ENCODE measurements around the gene TMEM140.

DNA sequence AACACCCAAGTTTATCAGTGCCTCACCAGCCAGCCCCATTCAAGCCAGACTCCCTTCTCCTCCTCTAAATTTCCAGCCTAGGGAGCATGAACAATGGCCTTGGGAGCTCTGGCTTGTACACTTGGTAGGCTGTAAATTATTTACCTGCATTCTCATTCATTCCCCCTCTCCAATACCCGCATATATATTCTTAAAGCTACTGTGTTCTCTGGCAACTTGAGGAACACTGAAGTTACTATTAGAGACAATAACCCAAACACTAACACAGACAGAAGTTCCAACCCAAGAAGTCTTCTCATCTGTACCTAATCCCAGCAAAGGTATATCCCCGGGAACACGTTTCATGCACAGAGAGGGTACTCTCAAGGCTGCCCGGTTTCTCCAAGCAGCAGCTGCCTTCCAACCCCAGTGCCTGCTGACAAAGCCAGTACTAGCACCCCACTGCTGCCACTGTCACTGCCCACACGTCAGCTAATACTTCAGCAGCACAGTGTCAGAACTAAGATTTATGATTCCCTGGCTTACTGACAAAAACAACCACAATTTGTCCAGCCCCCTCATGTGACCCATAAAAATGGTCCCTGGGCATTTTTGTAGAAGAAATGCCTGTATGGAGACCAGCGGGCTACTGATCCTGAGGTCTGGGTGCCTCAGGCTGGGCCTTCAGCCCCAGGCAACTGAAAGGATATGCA lies 60.4 kb downstream of the TMEM140 start:
- TF ChIP-seq POU2F2 (IDR thresholded peaks at IDR 0.05; ENCODE audit: low read depth, low read length) (0 out of 2 replicates have a peak, but pooled peaks have one; percentile 16), POLR2A (IDR thresholded peaks at IDR 0.05; ENCODE audit: low read depth, low read length) (no peak), PAX5 (IDR thresholded peaks at IDR 0.05; ENCODE audit: insufficient read depth, low read length, severe bottlenecking) (no peak)
